ENCODE data around the gene TKTL1.

- TF ChIP-seq EZH2 (IDR thresholded peaks at IDR 0.05; ENCODE audit: insufficient read depth, poor library complexity, severe bottlenecking) = no peak
- no peak for TF ChIP-seq EZH2phosphoT487 (IDR thresholded peaks at IDR 0.05; ENCODE audit: insufficient read depth, low read depth)
Measured at GRCh38 chrX:154374313-154375155, 78.9 kb downstream of the TKTL1 start, which contains the start of gene FLNA.
